Liver (tissue), 9 donors: ENCODE data around the gene CMTM8. TPM values are rescaled to one million over a fixed set of nuclear protein-coding genes. Genes with fewer than 3 reads are reported as not detected.

ENCODE experiments used
- DNase-seq: peaks from one replicate; pipeline ENCODE4 v3.0.0-alpha.2; 2017; ENCODE audit warnings: low spot score
- H3K27ac ChIP-seq, 2 donors: one replicate each; pipeline ENCODE4 v1.7.0; 2013; ENCODE audit warnings: inconsistent platforms in 2 of 2, low read length in 2 of 2, control low read depth in 1 of 2, low read depth in 1 of 2, mild to moderate bottlenecking in 1 of 2
- H3K27me3 ChIP-seq, 4 donors: one replicate each; pipeline versions ENCODE4 v1.6.1 to v1.7.0; 2013; ENCODE audit warnings: low read length in 3 of 4, inconsistent platforms in 1 of 4, mild to moderate bottlenecking in 1 of 4, moderate library complexity in 1 of 4; ENCODE audit not compliant: control insufficient read depth in 4 of 4, insufficient read depth in 4 of 4
- H3K36me3 ChIP-seq, 4 donors: one replicate each; pipeline versions ENCODE4 v1.6.1 to v1.7.0; 2013; ENCODE audit warnings: low read length in 3 of 4, mild to moderate bottlenecking in 3 of 4, low read depth in 1 of 4, moderate library complexity in 1 of 4; ENCODE audit not compliant: control insufficient read depth in 4 of 4, insufficient read depth in 3 of 4
- H3K4me1 ChIP-seq, 4 donors: one replicate each; pipeline versions ENCODE4 v1.6.1 to v1.7.0; 2013; ENCODE audit warnings: low read length in 3 of 4, mild to moderate bottlenecking in 3 of 4, moderate library complexity in 1 of 4; ENCODE audit not compliant: control insufficient read depth in 4 of 4, insufficient read depth in 4 of 4
- H3K4me3 ChIP-seq, 3 donors: one replicate each; pipeline versions ENCODE4 v1.6.1 to v1.7.0; 2013; ENCODE audit warnings: low read length in 3 of 3, control low read depth in 1 of 3, low read depth in 1 of 3, mild to moderate bottlenecking in 1 of 3
- H3K9ac ChIP-seq, 2 donors: one replicate each; pipeline ENCODE4 v1.7.0; 2013; ENCODE audit warnings: low read length in 2 of 2, mild to moderate bottlenecking in 2 of 2, moderate library complexity in 2 of 2, control low read depth in 1 of 2, low read depth in 1 of 2
- H3K9me3 ChIP-seq, 4 donors: one replicate each; pipeline versions ENCODE4 v1.6.1 to v1.7.0; 2013; ENCODE audit warnings: low read length in 3 of 4; ENCODE audit not compliant: control insufficient read depth in 4 of 4
- ATF3 ChIP-seq: IDR thresholded peaks from 2 replicates; pipeline ENCODE4 v1.6.1; 2016; ENCODE audit warnings: antibody characterized with exemption
- CTCF ChIP-seq: fragments of 150-350 bp; IDR thresholded peaks from 2 replicates; pipeline ENCODE4 v1.5.1; 2017; ENCODE audit warnings: improper control_type of control experiment, low read depth, low read length; ENCODE audit not compliant: missing input control
- EGR1 ChIP-seq, 2 donors: IDR thresholded peaks; 2 replicates each; pipeline ENCODE4 v1.6.1; 2016 to 2018; ENCODE audit warnings: antibody characterized with exemption in 2 of 2, low read depth in 2 of 2
- FOXA1 ChIP-seq: IDR thresholded peaks from 2 replicates; pipeline ENCODE4 v1.6.1; 2016; ENCODE audit warnings: antibody characterized with exemption
- FOXA2 ChIP-seq: IDR thresholded peaks from 2 replicates; pipeline ENCODE4 v1.6.1; 2016; ENCODE audit warnings: antibody characterized with exemption
- GABPA ChIP-seq, 2 donors: IDR thresholded peaks in 1 of 2; conservative IDR thresholded peaks in 1 of 2; 2 replicates each; pipeline ENCODE4 v1.6.1; 2016; ENCODE audit warnings: antibody characterized with exemption in 2 of 2, mild to moderate bottlenecking in 1 of 2, moderate library complexity in 1 of 2
- HNF4A ChIP-seq, 2 donors: conservative IDR thresholded peaks; 2 replicates each; pipeline ENCODE4 v1.6.1; 2016; ENCODE audit warnings: antibody characterized with exemption in 2 of 2, mild to moderate bottlenecking in 2 of 2
- HNF4G ChIP-seq: IDR thresholded peaks from 2 replicates; pipeline ENCODE4 v1.6.1; 2016; ENCODE audit warnings: antibody characterized with exemption
- JUND ChIP-seq, 2 donors: IDR thresholded peaks; 2 replicates each; pipeline ENCODE4 v1.6.1; 2016; ENCODE audit warnings: antibody characterized with exemption in 2 of 2
- MAX ChIP-seq: IDR thresholded peaks from 2 replicates; pipeline ENCODE4 v1.6.1; 2016; ENCODE audit warnings: antibody characterized with exemption
- NR2F2 ChIP-seq: IDR thresholded peaks from 2 replicates; pipeline ENCODE4 v1.6.1; 2016; ENCODE audit warnings: antibody characterized with exemption
- RAD21 ChIP-seq, 2 donors: IDR thresholded peaks; 2 replicates each; pipeline ENCODE4 v1.6.1; 2016; ENCODE audit warnings: antibody characterized with exemption in 2 of 2, mild to moderate bottlenecking in 2 of 2
- REST ChIP-seq: IDR thresholded peaks from 2 replicates; pipeline ENCODE4 v1.6.1; 2016; ENCODE audit warnings: antibody characterized with exemption, mild to moderate bottlenecking
- RXRA ChIP-seq, 2 donors: IDR thresholded peaks; 2 replicates each; pipeline ENCODE4 v1.6.1; 2017 to 2018; ENCODE audit warnings: antibody characterized with exemption in 2 of 2, mild to moderate bottlenecking in 1 of 2
- SP1 ChIP-seq: IDR thresholded peaks from 2 replicates; pipeline ENCODE4 v1.6.1; 2018; ENCODE audit warnings: antibody characterized with exemption, mild to moderate bottlenecking
- TAF1 ChIP-seq: conservative IDR thresholded peaks from 2 replicates; pipeline ENCODE4 v1.6.1; 2016; ENCODE audit warnings: antibody characterized with exemption, mild to moderate bottlenecking
- YY1 ChIP-seq: IDR thresholded peaks from 2 replicates; pipeline ENCODE4 v1.6.1; 2016; ENCODE audit warnings: antibody characterized with exemption, mild to moderate bottlenecking
- ZBTB33 ChIP-seq: IDR thresholded peaks from 2 replicates; pipeline ENCODE4 v1.6.1; 2016; ENCODE audit warnings: antibody characterized with exemption
- WGBS: extraction: QIAGEN DNeasy Blood & Tissue Kit; methylation state at CpG from one replicate; pipeline ENCODE4 v1.1.7; 2013; 5-methylcytosine and 5-hydroxymethylcytosine counted together
- polyA plus RNA-seq, 2 donors: library from polyadenylated mRNA; stranded (reverse) in 1 of 2; unstranded in 1 of 2; fragments of 200-250 nt in 1 of 2; fragments of >200 nt in 1 of 2; fragmentation: Nextera tagmentation in 1 of 2; extraction: Ambion mirVana in 1 of 2; gene quantifications; one replicate each; pipeline versions ENCODE4 v1.2.1 to v1.2.3, GENCODE V29; 2013 to 2015
- total RNA-seq, 2 donors: library from RNA; depleted of rRNA; stranded (reverse); fragments of >200 nt; gene quantifications; one replicate each; pipeline ENCODE4 v1.2.3, GENCODE V29; 2014
- donor health status: healthy.
- donor health status: healthy.
- donor health status: healthy.
- donor health status: healthy.
- donor health status: healthy.

Gene CMTM8
- total and polyA plus RNA-seq, 4 donors = 4.3 to 44.6 (median 12.5) TPM

GRCh38 chr3:32381922-32382321 is 143.4 kb downstream of the CMTM8 start:
- 92% methylated on average over 7 of the region's 7 CpGs for WGBS
- Histone ChIP-seq H3K27me3 (no peaks in the 10 kb centered on the region), H3K9me3 (no peaks in the 10 kb centered on the region), H3K4me3 (no peak overlapping the region), H3K4me1 (no peaks in the 10 kb centered on the region), H3K9ac (no peak overlapping the region), H3K36me3 (no peaks in the 10 kb centered on the region), H3K27ac (no peak overlapping the region)
- TF ChIP-seq RXRA (IDR thresholded peaks at IDR 0.05) (no peak), GABPA (IDR thresholded peaks at IDR 0.05 in 1 of 2, conservative IDR thresholded peaks at IDR 0.05 in 1 of 2) (no peak), SP1 (no peak), FOXA1 (no peak), REST (no peak), MAX (no peak), JUND (IDR thresholded peaks at IDR 0.05) (no peak), FOXA2 (no peak), CTCF (no peak), EGR1 (IDR thresholded peaks at IDR 0.05; ENCODE audit: low read depth in 2 of 2) (no peak), HNF4G (no peak), HNF4A (conservative IDR thresholded peaks at IDR 0.05) (no peak), ZBTB33 (no peak), NR2F2 (no peak), RAD21 (IDR thresholded peaks at IDR 0.05) (no peak), TAF1 (no peak), ATF3 (no peak), YY1 (no peak)
- no peak for DNase-seq
